ENCODE measurements around the gene SLC6A7.

Gene SLC6A7

GRCh38 chr5:150234576-150235499, 45.0 kb downstream of the SLC6A7 start:
- H3K79me2 ChIP-seq (ENCODE audit: low read length) = no peaks in the 10 kb centered on the region
- no peak overlapping the region for H3K4me2 ChIP-seq (ENCODE audit: low read length)
- no peaks in the 10 kb centered on the region for H3K9me3 ChIP-seq (ENCODE audit: insufficient read depth, low read length)
- H4K20me1 ChIP-seq (ENCODE audit: insufficient read depth, low read length) = no peaks in the 10 kb centered on the region
- no peak overlapping the region for H3K27ac ChIP-seq (ENCODE audit: low read length)
- no peaks in the 10 kb centered on the region for H3K36me3 ChIP-seq (replicated peaks; ENCODE audit: low read depth, low read length)
- H3K27me3 ChIP-seq (ENCODE audit: low read depth, low read length) = no peaks in the 10 kb centered on the region
- no peak overlapping the region for H2AFZ ChIP-seq (ENCODE audit: low read depth, low read length)
- no peak overlapping the region for H3K4me3 ChIP-seq (ENCODE audit: low read length)
- TF ChIP-seq EZH2phosphoT487 (IDR thresholded peaks at IDR 0.05; ENCODE audit: low read depth) (no peak), CTCF (IDR thresholded peaks at IDR 0.05; ENCODE audit: low read depth, low read length) (no peak)
- H3K4me1 ChIP-seq (ENCODE audit: low read length) = peaks cover 7% of the 10 kb centered on the region
- no peak overlapping the region for H3K9ac ChIP-seq (ENCODE audit: low read length)

GRCh38 chr5:150235500-150235854, 45.6 kb downstream of the SLC6A7 start:
- no peaks in the 10 kb centered on the region for H3K9me3 ChIP-seq (ENCODE audit: insufficient read depth, low read length)
- H3K36me3 ChIP-seq (replicated peaks; ENCODE audit: low read depth, low read length) = no peaks in the 10 kb centered on the region
- H3K79me2 ChIP-seq (ENCODE audit: low read length) = no peaks in the 10 kb centered on the region
- peaks cover 7% of the 10 kb centered on the region for H3K4me1 ChIP-seq (ENCODE audit: low read length)
- TF ChIP-seq EZH2phosphoT487 (IDR thresholded peaks at IDR 0.05; ENCODE audit: low read depth) = no peak
- TF ChIP-seq CTCF (IDR thresholded peaks at IDR 0.05; ENCODE audit: low read depth, low read length) = no peak
- no peak overlapping the region for H3K9ac ChIP-seq (ENCODE audit: low read length)
- H3K27ac ChIP-seq (ENCODE audit: low read length) = no peak overlapping the region
- H3K27me3 ChIP-seq (ENCODE audit: low read depth, low read length) = no peaks in the 10 kb centered on the region
- no peak overlapping the region for H3K4me3 ChIP-seq (ENCODE audit: low read length)
- no peak overlapping the region for H3K4me2 ChIP-seq (ENCODE audit: low read length)
- H2AFZ ChIP-seq (ENCODE audit: low read depth, low read length) = no peak overlapping the region
- no peaks in the 10 kb centered on the region for H4K20me1 ChIP-seq (ENCODE audit: insufficient read depth, low read length)

GRCh38 chr5:150236313-150236712, 46.5 kb downstream of the SLC6A7 start:
- Histone ChIP-seq H2AFZ (ENCODE audit: low read depth, low read length) (no peak overlapping the region), H3K27me3 (ENCODE audit: low read depth, low read length) (no peaks in the 10 kb centered on the region), H3K4me1 (ENCODE audit: low read length) (peaks cover 7% of the 10 kb centered on the region), H3K27ac (ENCODE audit: low read length) (no peak overlapping the region), H3K9ac (ENCODE audit: low read length) (no peak overlapping the region), H3K79me2 (ENCODE audit: low read length) (no peaks in the 10 kb centered on the region), H3K36me3 (replicated peaks; ENCODE audit: low read depth, low read length) (no peaks in the 10 kb centered on the region), H3K4me3 (ENCODE audit: low read length) (no peak overlapping the region), H4K20me1 (ENCODE audit: insufficient read depth, low read length) (no peaks in the 10 kb centered on the region), H3K9me3 (ENCODE audit: insufficient read depth, low read length) (no peaks in the 10 kb centered on the region), H3K4me2 (ENCODE audit: low read length) (no peak overlapping the region)
- no peak for TF ChIP-seq CTCF (IDR thresholded peaks at IDR 0.05; ENCODE audit: low read depth, low read length)
- TF ChIP-seq EZH2phosphoT487 (IDR thresholded peaks at IDR 0.05; ENCODE audit: low read depth) = no peak

- Histone ChIP-seq H2AFZ (ENCODE audit: low read depth, low read length) (no peak overlapping the region), H3K9me3 (ENCODE audit: insufficient read depth, low read length) (no peaks in the 10 kb centered on the region), H4K20me1 (ENCODE audit: insufficient read depth, low read length) (no peaks in the 10 kb centered on the region), H3K36me3 (replicated peaks; ENCODE audit: low read depth, low read length) (no peaks in the 10 kb centered on the region), H3K4me2 (ENCODE audit: low read length) (no peak overlapping the region), H3K4me1 (ENCODE audit: low read length) (peaks cover 7% of the 10 kb centered on the region), H3K27me3 (ENCODE audit: low read depth, low read length) (no peaks in the 10 kb centered on the region), H3K27ac (ENCODE audit: low read length) (no peak overlapping the region), H3K9ac (ENCODE audit: low read length) (no peak overlapping the region), H3K4me3 (ENCODE audit: low read length) (no peak overlapping the region), H3K79me2 (ENCODE audit: low read length) (no peaks in the 10 kb centered on the region)
- TF ChIP-seq EZH2phosphoT487 (IDR thresholded peaks at IDR 0.05; ENCODE audit: low read depth) = no peak
Measured at GRCh38 chr5:150236981-150237754, 47.3 kb downstream of the SLC6A7 start.
